ENCODE measurements around the gene NPIPB4.
"Not testable (repeated sequence)": the region's sequence is repeated elsewhere in the genome, so short reads cannot be mapped to it uniquely, and the experiment has no call there.

NPIPB4 gene

GRCh38 chr16:21857656-21858055, at the start of gene NPIPB4:
Gene NPIPB4 (minus strand): TSS chr16:21857756. CDS start chr16:21857378, 378 bp downstream.
- DNase-seq, result not testable (repeated sequence)

- not testable (repeated sequence) for DNase-seq
Observed at GRCh38 chr16:21898998-21899397, 41.4 kb upstream of the NPIPB4 start.

- peak; percentile 0 to 32 (median 17) for DNase-seq
Observed at GRCh38 chr16:21881988-21882387, 24.4 kb upstream of the NPIPB4 start.

GRCh38 chr16:21837186-21837585, 20.4 kb downstream of the NPIPB4 start:
- not testable (repeated sequence) for DNase-seq

GRCh38 chr16:21836334-21836733, 21.2 kb downstream of the NPIPB4 start:
- not testable (repeated sequence) for DNase-seq

- DNase-seq, result not testable (repeated sequence)
Observed at GRCh38 chr16:21835747-21836146, 21.8 kb downstream of the NPIPB4 start.

GRCh38 chr16:21834211-21834610, 23.3 kb downstream of the NPIPB4 start:
- DNase-seq, result not testable (repeated sequence)

GRCh38 chr16:21829929-21830328, 27.6 kb downstream of the NPIPB4 start:
- DNase-seq, result not testable (repeated sequence)

GRCh38 chr16:21826067-21826706, 31.4 kb downstream of the NPIPB4 start:
- not testable (repeated sequence) for DNase-seq

GRCh38 chr16:21825526-21825925, 32.0 kb downstream of the NPIPB4 start:
- DNase-seq, result not testable (repeated sequence)

GRCh38 chr16:21823258-21823657, 34.3 kb downstream of the NPIPB4 start:
- DNase-seq, result not testable (repeated sequence)

- not testable (repeated sequence) for DNase-seq
Observed at GRCh38 chr16:21820908-21821465, 36.6 kb downstream of the NPIPB4 start.

GRCh38 chr16:21820028-21820907, 37.3 kb downstream of the NPIPB4 start:
- peak; percentile 51 to 66 (median 57) for DNase-seq

- not testable (repeated sequence) for DNase-seq
Observed at GRCh38 chr16:21819617-21820016, 37.9 kb downstream of the NPIPB4 start.

- not testable (repeated sequence) for DNase-seq
Observed at GRCh38 chr16:21817012-21817411, 40.5 kb downstream of the NPIPB4 start.

GRCh38 chr16:21815694-21816093, 41.9 kb downstream of the NPIPB4 start:
- DNase-seq, result not testable (repeated sequence)

GRCh38 chr16:21802375-21802663, 55.2 kb downstream of the NPIPB4 start:
- not testable (repeated sequence) for DNase-seq

GRCh38 chr16:21801538-21802374, 55.8 kb downstream of the NPIPB4 start:
- DNase-seq, result peak; percentile 51 to 65 (median 61)

GRCh38 chr16:21798601-21799000, 59.0 kb downstream of the NPIPB4 start:
- not testable (repeated sequence) for DNase-seq

- not testable (repeated sequence) for DNase-seq
Observed at GRCh38 chr16:21793310-21793709, 64.2 kb downstream of the NPIPB4 start.

GRCh38 chr16:21790506-21790905, 67.0 kb downstream of the NPIPB4 start:
- not testable (repeated sequence) for DNase-seq
